Esophagus squamous epithelium (tissue), 5 donors: ENCODE data around the gene MYL11. TPM values are rescaled to one million over a fixed set of nuclear protein-coding genes. Genes with fewer than 3 reads are reported as not detected.

ENCODE experiments used
- DNase-seq: peaks from one replicate; lab custom pipeline; 2025; lab: John Stamatoyannopoulos, UW
- H3K27ac ChIP-seq, 4 donors: fragments of 200-600 bp; sonication (generic); one replicate each; pipeline ENCODE4 v1.5.1; 2016 to 2019; ENCODE audit warnings: mild to moderate bottlenecking in 1 of 4
- H3K27me3 ChIP-seq, 4 donors: fragments of 200-600 bp; sonication (generic); 1 replicate in 3 of 4; 2 replicates in 1 of 4; pipeline versions ENCODE4 v1.5.1 to v1.6.0; 2017 to 2021; ENCODE audit warnings: antibody characterized with exemption in 1 of 4
- H3K36me3 ChIP-seq, 3 donors: fragments of 200-600 bp; sonication (generic); one replicate each; pipeline ENCODE4 v1.5.1; 2016 to 2019
- H3K4me1 ChIP-seq, 3 donors: fragments of 200-600 bp; sonication (generic); one replicate each; pipeline ENCODE4 v1.5.1; 2017 to 2019
- H3K4me3 ChIP-seq, 4 donors: fragments of 200-600 bp; sonication (generic); 1 replicate in 3 of 4; 2 replicates in 1 of 4; pipeline ENCODE4 v1.5.1; 2016 to 2019; ENCODE audit warnings: mild to moderate bottlenecking in 2 of 4, moderate library complexity in 1 of 4
- H3K9me3 ChIP-seq, 3 donors: fragments of 200-600 bp; sonication (generic); one replicate each; pipeline ENCODE4 v1.5.1; 2016 to 2019
- POLR2A ChIP-seq, 4 donors: fragments of 450-650 bp; IDR thresholded peaks; one replicate each; pipeline ENCODE4 v1.6.1; 2017; ENCODE audit warnings: antibody characterized with exemption in 4 of 4, mild to moderate bottlenecking in 4 of 4, moderate library complexity in 3 of 4
- WGBS, 2 donors: methylation state at CpG; one replicate each; pipeline ENCODE4 v1.1.5; 2018; 5-methylcytosine and 5-hydroxymethylcytosine counted together
- intact Hi-C: fragments of 100-400 bp; cut with DNase I; formaldehyde crosslinking; loops from one replicate; pipeline ENCODE4 v1.15.0; 2022
- total RNA-seq, 4 donors: library from RNA; depleted of rRNA; stranded (reverse); fragments of >200 nt; gene quantifications; one replicate each; pipeline ENCODE4 v1.1.0, GENCODE V29; 2016
- TF ChIP-seq, protein P1 (sequence below), 6 experiments: fragments of 450-650 bp in 4 of 6; fragments of 200-600 bp in 2 of 6; sonication (generic) in 2 of 6; IDR thresholded peaks; one replicate each; pipeline ENCODE4 v1.5.1; 2016 to 2019; ENCODE audit warnings: antibody characterized with exemption in 6 of 6, mild to moderate bottlenecking in 4 of 6, moderate library complexity in 4 of 6
- donor health status: DM: yes; HTN: yes; CAD: no.

The MYL11 gene
- total RNA-seq, 4 donors from 2014 or later = not detected

- Histone ChIP-seq H3K4me3 (peak overlapping the region; percentile 63 to 90 (median 68)), H3K27ac (peak overlapping the region; percentile 85 to 95 (median 89)), H3K9me3 (no peaks in the 10 kb centered on the region), H3K4me1 (peaks cover 14 to 32% (median 26%) of the 10 kb centered on the region in 3 donors), H3K27me3 (no peaks in the 10 kb centered on the region), H3K36me3 (peaks cover 0 to 6% (median 0%) of the 10 kb centered on the region in 3 donors)
- no peak for TF ChIP-seq POLR2A (IDR thresholded peaks at IDR 0.05)
- TF ChIP-seq, protein P1, sequence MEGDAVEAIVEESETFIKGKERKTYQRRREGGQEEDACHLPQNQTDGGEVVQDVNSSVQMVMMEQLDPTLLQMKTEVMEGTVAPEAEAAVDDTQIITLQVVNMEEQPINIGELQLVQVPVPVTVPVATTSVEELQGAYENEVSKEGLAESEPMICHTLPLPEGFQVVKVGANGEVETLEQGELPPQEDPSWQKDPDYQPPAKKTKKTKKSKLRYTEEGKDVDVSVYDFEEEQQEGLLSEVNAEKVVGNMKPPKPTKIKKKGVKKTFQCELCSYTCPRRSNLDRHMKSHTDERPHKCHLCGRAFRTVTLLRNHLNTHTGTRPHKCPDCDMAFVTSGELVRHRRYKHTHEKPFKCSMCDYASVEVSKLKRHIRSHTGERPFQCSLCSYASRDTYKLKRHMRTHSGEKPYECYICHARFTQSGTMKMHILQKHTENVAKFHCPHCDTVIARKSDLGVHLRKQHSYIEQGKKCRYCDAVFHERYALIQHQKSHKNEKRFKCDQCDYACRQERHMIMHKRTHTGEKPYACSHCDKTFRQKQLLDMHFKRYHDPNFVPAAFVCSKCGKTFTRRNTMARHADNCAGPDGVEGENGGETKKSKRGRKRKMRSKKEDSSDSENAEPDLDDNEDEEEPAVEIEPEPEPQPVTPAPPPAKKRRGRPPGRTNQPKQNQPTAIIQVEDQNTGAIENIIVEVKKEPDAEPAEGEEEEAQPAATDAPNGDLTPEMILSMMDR (IDR thresholded peaks at IDR 0.05) = no peak
- WGBS, 2 donors = 13 to 23% methylated on average over 14 of the region's 14 CpGs
- intact Hi-C loops = no loop called here
- no peak for DNase-seq
Observed at GRCh38 chr16:30406795-30407101, 32.1 kb downstream of the MYL11 start.

GRCh38 chr16:30407102-30407803 lies 32.7 kb downstream of the MYL11 start, which contains the start of gene ZNF771:
Gene ZNF771, plus strand, starts transcription at chr16:30407606. Its CDS starts 448 bp downstream, at chr16:30408054.
- TF ChIP-seq, protein P1 (IDR thresholded peaks at IDR 0.05) = peak in 2 of 6 experiments; percentile 6 to 19
- TF ChIP-seq POLR2A (IDR thresholded peaks at IDR 0.05) = peak in 2 of 4 donors; percentile 54 to 62
- intact Hi-C loops = no loop called here
- H3K36me3 ChIP-seq = peaks cover 0 to 11% (median 0%) of the 10 kb centered on the region in 3 donors
- no peaks in the 10 kb centered on the region for H3K9me3 ChIP-seq
- DNase-seq = peak; percentile 51
- H3K4me1 ChIP-seq = peaks cover 14 to 32% (median 26%) of the 10 kb centered on the region in 3 donors
- peak within 1 kb of the TSS; percentile 63 to 90 (median 68) for H3K4me3 ChIP-seq
- WGBS, 2 donors = 0 to 1% methylated on average over 17 to 22 of the region's 65 CpGs
- no peaks in the 10 kb centered on the region for H3K27me3 ChIP-seq
- peak within 1 kb of the TSS; percentile 85 to 95 (median 89) for H3K27ac ChIP-seq

- intact Hi-C loops = no loop called here
- WGBS, 2 donors = 11% methylated on average over 4 to 10 of the region's 19 CpGs
- H3K9me3 ChIP-seq = no peaks in the 10 kb centered on the region
Observed at GRCh38 chr16:30407804-30408534, 33.4 kb downstream of the MYL11 start.

GRCh38 chr16:30409125-30410060 lies 34.8 kb downstream of the MYL11 start:
- 38 to 42% methylated on average over 11 to 13 of the region's 15 CpGs for whole genome bisulfite sequencing, 2 donors
- TF ChIP-seq, protein P1 (IDR thresholded peaks at IDR 0.05) = peak; percentile 81 to 94 (median 92)
- TF ChIP-seq POLR2A (IDR thresholded peaks at IDR 0.05) = peak in 1 of 4 donors; percentile 27
- Histone ChIP-seq H3K27ac (peak overlapping the region in 3 of 4 donors; percentile 34 to 52 (median 43)), H3K4me1 (peaks cover 14 to 39% (median 26%) of the 10 kb centered on the region in 3 donors), H3K27me3 (no peaks in the 10 kb centered on the region), H3K4me3 (no peak overlapping the region), H3K36me3 (peaks cover 0 to 21% (median 0%) of the 10 kb centered on the region in 3 donors), H3K9me3 (no peaks in the 10 kb centered on the region)
- DNase-seq = no peak
- intact Hi-C loops = no loop called here

More at GRCh38 chr16:30407804-30408534, 33.4 kb downstream of the MYL11 start:
- peaks cover 0 to 13% (median 0%) of the 10 kb centered on the region in 3 donors for H3K36me3 ChIP-seq
- H3K4me3 ChIP-seq = peak overlapping the region; percentile 63 to 90 (median 68)
- peaks cover 14 to 32% (median 26%) of the 10 kb centered on the region in 3 donors for H3K4me1 ChIP-seq
- TF ChIP-seq, protein P1 (IDR thresholded peaks at IDR 0.05) = no peak
- TF ChIP-seq POLR2A (IDR thresholded peaks at IDR 0.05) = no peak
- H3K27ac ChIP-seq = peak overlapping the region; percentile 85 to 95 (median 89)
- no peaks in the 10 kb centered on the region for H3K27me3 ChIP-seq
- no peak for DNase-seq
